SH-SY5Y (cell line): ENCODE measurements around the gene RGP1.

Experiments used
- GATA2 ChIP-seq: IDR thresholded peaks from 2 replicates; pipeline ENCODE4 v1.6.1; 2011; ENCODE audit warnings: mild to moderate bottlenecking, low read depth, low read length
- GATA3 ChIP-seq: IDR thresholded peaks from 2 replicates; pipeline ENCODE4 v1.6.1; 2011; ENCODE audit warnings: low read depth, mild to moderate bottlenecking, low read length, moderate library complexity

- TF ChIP-seq GATA2 (no peak), GATA3 (no peak)
Measured at GRCh38 chr9:35774907-35775635, 26.0 kb downstream of the RGP1 start.
